ENCODE data around the gene YPEL5.
"Not testable (repeated sequence)": the region's sequence is repeated elsewhere in the genome, so short reads cannot be mapped to it uniquely, and the experiment has no call there.

Gene YPEL5

DNA sequence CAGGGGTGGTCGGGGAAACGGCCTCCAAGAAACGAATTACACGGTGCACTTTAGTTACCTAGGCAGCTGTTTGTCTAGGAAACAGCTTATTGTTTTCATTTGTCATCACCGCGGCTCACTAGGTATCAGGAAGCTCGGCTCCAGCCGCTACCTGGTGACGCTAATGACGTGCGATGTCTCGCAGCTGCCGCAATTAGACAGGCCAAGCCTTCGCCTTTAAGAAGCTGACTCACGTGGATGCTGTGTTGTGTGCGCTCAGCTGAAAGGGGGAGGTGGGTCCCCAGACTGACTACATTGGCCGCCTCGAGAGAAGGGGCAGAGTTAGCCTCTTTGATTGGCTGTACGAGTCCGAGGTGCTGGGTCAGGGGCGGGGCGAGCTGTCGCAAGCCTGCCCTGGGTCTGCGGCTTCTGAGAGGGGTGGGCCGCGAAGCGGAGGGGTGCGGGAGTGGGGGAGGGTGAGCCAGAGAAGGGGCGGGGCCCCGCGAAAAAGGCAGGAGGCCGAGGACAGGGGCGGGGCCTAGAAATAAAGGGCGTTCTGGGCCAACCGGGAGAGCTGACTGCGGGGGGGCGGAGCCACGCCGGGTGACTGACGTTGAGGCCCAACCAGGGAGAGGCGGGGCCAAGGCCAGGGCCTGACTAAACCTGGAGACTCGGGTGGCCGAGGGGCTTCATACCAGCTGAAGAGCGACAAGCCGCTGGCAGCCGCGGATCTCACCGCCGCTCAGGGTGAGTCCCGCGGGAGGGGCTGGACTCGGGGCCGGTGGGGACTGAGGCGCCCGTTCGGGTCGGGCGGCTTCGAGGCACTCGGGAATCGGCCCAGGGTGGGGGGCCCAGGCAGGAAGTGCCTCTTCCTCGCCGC is at the start of gene YPEL5:
Gene YPEL5, plus strand, starts transcription at position 671 of the 859 bp plus-strand sequence. CDS start 9,645 bp downstream, outside the sequence.
- peak; percentile 97 for DNase-seq

DNA sequence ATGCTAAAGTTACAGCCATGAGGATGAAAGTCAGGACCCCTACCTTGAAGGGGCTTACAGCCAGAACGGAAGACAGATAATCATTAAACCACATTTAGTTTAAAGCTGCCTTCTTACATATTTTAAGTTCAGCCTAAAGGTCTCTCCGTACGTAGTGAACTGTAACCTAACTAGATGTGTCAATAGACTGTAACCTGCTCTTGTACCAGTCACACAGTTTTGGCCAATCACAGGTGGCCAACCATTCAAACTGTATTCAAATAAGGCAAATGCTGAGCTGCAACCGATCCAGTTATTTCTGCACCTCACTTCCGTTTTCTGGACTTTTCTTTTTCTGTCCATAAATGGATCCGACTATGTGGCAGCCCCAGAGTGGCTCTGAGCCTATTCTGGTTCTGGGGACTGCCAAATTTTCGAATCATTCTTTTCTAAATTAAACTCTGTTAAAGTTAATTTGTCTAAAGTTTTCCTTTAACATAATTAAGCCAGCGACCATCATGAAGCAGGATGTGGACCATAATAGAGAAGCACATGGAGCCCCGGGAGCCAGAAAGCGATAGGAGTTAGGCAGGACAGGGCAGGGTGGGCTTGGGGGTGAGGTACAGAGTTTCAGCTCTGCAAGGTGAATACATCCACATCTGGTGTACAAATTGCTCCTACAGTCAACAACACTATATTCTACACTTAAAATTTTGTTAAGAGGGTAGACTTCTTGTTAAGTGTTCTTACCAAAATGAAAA is 48.4 kb upstream of the YPEL5 start:
- DNase-seq: no peak

DNA sequence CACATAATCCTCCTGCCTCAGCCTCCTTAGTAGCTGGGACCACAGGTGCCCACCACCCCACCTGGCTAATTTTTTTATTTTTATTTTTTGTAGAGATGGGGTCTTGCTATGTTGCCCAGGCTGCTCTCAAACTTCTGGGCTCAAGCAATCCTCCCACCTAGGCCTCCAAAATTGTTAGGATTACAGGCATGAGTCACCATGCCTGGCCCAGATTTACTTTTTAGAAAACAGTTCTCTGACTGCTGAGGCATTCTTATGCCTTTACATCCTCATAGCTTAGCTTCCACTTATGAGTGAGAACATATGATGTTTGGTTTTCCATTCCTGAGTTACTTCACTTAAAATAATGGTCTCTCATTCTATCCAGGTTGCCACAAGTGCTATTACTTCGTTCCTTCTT is 47.4 kb upstream of the YPEL5 start:
- not testable (repeated sequence) for DNase-seq

DNA sequence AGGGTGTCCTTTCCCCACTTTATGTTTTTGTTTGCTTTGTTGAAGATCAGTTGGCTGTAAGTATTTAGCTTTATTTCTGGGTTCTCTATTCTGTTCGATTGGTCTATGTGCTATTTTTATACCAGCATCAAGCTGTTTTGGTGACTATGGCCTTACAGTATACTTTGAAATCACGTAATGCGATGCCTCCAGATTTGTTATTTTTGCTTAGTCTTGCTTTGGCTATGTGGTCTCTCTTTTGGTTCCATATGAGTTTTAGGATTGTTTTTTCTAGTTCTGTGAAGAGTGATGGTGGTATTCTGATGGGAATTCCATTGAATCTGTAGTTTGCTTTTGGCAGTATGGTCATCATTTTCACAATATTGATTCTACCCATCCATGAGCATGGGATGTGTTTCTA is 46.1 kb upstream of the YPEL5 start:
- not testable (repeated sequence) for DNase-seq

DNA sequence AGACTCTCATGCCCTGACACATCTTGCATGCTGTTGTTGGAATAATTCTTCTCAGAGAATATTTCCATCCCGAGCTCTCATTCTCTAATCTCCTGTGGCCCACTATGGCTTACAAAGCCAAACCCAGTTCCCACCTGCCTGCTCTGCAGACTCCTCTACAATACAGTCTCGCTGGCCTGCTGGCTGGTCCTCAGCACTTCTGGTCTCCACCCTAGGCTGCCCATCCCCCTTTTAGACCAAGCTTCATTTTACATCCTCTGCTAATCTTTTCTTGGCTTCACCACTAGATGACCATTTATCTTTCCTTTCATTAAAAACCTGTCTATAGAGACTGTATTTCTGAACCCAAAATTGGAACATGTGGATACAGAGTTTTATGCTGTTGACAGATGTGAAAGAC is 42.5 kb upstream of the YPEL5 start:
- DNase-seq: no peak

DNA sequence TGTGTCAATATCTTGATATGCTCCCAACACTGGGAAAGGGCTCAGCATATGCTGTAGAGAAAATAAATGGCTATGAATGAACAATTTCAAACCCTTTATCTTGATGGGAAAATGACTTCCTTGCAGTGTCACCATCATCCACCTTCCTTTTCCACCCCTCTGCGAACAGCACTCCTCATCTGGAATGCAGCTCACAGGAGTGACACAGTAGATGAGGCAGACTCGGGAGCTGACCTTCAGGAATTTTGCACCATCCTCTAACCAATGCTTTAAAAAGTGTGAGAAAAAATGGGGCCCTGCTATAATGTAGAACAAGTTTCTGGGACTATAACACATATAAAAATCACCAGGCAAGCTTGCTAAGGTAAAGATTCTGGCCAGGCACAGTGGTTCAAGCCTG is 41.3 kb upstream of the YPEL5 start:
- no peak for DNase-seq

DNA sequence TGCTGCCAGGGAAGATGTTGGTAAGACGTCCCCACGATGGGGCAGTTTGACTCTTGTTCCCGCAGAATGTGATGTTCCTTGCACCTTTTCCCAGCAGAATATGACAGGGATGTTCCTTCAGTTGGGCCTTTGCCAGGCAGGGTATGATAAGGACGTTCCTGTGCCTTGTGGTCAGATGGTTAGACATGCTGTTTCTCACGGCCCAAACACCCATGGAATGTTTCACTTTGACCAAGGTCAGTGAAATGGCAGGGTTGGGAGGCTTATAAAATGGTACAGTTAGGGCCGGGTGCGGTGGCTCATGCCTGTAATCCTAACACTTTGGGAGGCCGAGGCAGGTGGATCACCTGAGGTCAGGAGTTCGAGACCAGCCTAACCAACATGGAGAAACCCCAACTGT is 40.3 kb upstream of the YPEL5 start:
- no peak for DNase-seq

DNA sequence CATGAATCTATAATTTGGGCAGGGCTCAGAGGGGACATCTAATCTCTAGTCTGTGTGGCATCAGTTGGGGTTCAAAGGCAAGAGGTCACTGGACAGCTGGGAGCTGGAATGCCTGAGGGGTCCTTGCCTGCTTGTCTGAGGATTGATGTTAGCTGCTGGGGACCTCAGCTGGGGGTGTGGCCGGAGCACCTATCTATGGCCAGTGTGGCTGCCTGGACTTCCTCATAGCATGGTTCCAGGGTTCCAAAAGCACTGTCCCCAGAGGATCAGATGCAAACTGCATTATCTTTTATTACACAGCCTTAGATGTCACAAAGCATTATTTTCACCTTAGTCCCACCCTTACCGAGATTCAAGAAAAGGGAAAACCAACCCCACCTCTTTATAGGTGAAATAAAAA is 38.6 kb upstream of the YPEL5 start:
- DNase-seq: no peak

DNA sequence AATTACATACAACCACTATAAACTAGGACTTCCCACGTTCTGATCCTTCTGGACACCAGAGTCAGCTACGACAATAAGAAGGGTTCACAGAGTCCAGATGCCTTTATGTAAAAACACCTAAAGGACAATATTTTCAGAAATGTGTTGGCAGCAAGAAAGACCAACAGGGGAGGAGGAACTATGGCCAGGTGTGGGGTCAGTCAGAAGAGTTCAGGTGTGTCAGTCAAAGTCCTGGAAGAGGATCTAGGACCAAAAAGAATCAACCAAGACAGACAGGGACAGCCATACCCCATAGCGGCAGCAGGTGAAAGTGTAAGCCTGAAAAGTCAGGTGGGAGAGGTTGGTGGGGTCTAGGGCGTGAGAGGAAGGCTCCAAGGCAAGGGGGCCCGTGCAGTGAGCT is 38.0 kb upstream of the YPEL5 start:
- no peak for DNase-seq

DNA sequence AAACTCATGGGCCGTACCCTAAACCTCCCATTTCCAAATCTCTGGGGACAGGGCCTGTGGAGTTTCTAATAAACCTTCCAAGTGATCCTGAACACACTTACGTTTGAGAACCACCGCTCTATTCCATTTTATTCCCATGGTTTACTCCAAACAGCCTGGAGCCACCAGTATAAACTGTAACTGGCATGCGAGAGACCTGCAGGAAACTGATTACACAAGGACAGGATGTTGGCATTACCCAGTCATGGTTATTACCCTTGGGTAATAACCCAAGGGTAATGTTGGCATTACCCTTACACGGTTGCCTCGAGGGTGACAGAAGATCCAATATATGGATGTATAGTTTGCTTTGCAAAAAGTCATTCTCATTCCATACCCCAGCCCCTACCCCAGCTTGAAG is 37.0 kb upstream of the YPEL5 start:
- no peak for DNase-seq

DNA sequence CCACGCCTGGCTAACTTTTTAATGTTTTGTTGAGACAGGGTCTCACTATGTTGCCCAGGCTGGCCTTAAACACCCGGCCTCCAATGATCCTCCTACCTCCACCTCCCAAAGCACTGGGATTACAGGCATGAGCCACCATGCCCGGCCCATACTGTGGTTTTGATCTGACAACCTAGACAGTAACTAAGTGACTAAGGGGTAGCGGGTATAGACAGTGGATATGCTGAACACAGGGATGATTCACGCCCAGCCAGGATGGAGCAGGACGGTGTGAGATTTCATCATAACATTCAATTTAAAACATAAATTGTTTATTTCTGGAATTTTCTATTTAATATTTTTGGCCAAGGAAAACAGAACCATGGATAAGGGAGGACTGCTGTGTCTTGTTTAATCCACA is 36.0 kb upstream of the YPEL5 start:
- DNase-seq: no peak

DNA sequence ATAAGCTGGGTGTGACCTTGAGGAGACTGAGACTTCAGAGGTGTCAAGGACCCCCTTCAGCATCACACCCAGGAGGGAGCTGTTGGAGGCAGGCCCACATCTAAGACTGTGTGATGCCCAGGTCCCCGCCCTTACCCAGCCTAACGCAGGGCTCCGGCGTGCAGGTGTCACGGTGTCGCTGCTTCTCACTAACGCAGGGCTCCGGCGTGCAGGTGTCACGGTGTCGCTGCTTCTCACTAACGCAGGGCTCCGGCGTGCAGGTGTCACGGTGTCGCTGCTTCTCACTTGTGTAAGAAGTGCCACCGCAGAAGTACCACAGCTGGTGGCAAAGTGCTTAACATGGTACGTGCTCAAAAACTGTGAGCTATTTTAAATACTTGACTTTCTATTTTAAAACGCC is 35.6 kb upstream of the YPEL5 start:
- DNase-seq: not testable (repeated sequence)

DNA sequence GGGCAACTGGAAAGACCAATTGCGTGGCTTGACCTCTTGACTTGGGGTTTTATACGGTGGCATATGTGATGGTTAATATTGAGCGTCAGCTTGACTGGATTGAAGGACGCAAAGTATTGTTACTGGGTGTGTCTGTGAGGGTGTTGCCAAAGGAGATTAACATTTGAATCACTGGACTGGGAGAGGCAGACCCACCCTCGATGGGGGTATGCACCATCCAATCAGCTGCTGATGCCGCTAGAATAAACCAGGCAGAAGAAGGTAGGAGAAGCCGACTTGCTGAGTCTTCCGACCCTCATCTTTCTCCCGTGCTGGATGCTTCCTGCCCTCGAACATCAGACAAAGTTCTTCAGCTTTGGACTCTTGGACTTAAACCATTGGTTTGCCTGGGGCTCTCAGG is 34.2 kb upstream of the YPEL5 start:
- no peak for DNase-seq

DNA sequence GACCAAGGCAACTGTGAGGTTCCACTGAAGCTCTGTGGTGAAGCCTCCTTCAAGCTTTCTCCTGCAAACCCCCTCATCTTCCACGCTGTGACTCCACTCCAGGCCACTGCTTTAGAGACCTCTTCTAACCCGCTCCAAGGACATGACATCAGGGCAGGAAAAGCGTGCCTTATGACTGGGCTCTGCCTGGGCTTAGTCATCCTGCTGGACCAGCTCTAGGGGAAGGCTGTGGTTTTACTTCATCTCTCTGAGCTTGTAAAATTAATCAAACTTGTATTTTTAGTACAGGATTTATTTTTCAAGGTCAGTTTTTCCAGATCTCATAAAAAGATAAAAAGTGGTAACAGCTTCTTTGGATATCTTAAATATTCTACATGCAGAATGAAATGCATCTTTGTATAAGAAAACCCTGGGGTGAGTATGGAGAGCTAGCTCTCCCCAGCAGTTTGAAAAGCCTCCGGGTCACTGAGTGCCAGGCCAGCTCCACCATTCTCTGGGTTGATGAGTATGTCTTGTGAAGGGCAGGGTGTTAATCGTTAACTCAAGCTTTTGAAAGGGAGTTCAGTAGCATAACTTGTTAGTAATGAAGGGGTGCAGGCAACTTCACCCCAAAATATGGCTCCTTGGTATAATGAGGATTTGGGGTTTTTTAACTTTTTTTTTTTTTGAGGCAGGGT is 33.1 kb upstream of the YPEL5 start:
- DNase-seq: no peak

DNA sequence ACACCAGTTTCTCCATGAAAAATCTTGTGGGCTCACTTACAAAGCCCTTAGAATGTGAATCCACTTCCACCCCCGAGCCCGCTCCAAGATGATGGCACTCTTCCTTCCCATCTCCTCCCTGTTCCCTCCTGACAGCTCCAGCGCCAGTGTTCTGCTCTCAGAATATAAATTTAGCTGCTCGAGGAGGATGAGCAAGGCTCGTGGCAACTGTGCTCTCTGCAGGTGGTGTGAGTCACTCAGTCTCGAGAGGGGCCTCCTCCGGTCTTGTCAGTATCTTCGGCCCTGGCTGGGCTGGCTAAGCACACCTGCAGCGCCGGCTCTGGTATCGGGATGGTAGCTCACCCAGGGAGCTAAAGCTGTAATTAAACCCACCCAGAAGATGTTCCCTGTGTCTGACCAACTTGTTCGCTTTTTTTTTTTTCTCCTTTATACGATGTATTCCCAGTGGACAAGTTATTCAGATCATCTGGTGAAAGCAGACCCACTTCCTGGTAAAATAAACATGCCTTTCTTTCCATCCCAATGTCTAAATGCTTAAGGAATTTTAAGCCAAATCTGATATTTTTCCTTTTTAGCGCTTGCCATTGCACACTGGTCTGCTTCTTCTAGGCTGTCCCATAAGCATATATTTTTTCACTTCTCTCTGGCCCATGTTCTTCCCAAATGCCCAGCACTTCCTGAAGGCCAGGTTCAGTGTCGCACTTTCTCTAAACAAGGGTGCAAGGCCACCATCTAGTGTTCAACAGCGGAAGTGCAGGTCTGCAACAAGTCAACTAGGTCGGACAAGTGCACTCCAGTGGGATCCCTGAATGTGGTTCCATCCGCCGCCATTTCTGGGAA is 31.4 kb upstream of the YPEL5 start:
- peak; percentile 32 for DNase-seq

DNA sequence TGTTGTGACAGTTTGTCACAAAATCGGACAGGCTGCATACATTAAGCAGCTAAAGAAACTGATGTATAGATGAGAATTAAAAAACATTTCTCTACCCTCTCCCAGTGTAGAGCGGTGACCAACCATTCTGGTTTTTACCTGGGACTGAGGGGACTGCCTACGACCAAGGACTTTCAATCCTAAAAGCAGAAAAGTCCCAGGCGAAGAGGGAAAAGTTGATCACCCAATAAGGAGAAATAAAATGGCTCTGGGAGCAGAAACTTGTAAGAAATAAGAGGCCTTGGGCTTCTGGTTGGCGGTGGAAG is 30.9 kb upstream of the YPEL5 start:
- no peak for DNase-seq

DNA sequence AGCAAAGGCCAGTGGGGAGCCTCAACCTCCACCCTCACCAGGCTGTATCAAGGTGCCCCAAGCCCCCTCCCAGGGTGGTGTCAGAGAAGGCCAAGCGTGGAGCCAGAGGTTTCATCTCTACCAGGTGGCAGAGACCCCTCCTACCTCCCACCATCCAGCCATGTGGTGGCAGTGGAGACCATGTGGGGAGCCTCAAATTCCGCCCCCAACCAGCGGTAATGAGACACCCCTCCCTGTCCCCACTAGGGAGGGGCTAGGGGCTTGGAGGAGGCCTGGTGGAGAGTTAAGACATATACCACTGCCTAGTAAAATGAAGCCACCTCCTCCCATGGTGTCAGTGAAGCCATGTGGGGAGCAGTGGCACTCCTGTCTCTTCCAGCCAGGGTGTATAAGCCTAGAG is 24.4 kb upstream of the YPEL5 start:
- no peak for DNase-seq

DNA sequence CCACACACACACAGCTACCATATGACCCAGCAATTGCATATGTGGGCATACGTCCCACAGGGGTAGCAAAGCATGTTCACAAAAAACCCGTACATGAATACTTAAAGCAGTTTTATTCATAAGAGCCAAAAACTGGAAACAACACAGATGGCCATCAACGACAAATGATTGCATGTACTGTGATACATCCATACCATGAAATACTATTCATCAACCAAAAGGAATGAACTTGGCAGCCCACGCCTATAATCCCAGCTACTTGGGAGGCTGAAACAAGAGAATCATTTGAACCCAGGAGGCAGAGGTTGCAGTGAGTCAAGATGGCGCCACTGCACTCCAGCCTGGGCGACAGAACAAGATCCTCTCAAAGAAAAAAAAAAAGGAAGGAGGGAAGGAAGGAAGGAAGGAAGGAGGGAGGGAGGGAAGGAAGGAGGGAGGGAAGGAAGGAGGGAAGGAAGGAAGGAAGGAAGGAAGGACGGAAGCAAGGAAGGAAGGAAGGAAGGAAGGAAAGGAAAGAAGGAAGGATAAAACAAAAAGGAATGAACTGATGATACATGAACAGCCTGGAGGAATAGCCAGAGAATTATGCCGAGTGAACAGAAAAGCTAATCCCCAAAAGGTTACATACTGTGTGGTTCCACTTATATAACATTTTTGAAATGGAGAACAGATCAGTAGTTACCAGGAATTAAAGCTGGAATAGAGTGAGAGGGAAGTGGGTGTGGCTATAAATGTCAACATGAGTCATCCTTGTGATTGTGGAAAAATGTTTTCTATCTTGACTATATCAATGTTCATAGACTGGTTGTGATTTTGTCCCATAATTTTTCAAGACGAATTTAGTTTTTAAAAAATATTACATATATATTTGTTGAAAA is 19.6 kb upstream of the YPEL5 start:
- no peak for DNase-seq

DNA sequence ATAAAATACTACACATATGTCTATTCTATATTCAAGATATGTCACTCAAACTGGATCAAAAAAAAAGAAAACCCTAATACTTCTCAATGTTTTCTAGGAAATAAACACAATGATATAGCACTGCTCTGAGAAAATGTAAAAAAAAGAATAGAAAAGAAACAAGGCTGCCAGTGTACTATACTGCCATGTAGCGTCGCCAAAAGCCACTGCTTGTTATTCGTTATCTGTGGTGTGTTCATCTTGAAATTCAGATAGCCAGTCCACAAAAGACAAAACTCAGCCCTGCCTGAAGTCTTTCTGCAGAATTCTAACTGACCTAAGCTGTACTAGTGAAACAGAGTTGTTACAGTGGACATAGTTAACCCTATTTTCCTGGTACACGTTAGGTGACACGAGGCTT is 12.2 kb upstream of the YPEL5 start:
- DNase-seq: no peak

DNA sequence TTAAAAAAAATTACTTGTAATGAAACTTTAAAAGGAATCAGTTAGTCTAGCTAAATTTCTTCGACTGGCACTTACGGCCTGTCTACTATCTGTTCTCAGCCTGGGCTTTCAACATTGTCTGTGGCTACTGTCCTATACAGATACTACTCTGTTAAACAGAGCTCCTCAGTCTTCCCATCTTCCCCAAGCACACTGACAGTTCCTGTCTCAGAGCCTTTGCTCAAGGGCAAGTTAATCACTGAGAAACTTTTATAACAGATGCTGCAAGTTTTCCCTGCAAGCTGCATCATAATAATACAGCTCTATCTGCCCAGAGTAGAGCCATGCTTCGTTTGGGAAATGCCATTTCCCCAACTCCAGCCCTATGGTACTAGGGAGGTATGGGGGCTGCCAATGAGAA is 11.3 kb upstream of the YPEL5 start:
- DNase-seq: no peak

DNA sequence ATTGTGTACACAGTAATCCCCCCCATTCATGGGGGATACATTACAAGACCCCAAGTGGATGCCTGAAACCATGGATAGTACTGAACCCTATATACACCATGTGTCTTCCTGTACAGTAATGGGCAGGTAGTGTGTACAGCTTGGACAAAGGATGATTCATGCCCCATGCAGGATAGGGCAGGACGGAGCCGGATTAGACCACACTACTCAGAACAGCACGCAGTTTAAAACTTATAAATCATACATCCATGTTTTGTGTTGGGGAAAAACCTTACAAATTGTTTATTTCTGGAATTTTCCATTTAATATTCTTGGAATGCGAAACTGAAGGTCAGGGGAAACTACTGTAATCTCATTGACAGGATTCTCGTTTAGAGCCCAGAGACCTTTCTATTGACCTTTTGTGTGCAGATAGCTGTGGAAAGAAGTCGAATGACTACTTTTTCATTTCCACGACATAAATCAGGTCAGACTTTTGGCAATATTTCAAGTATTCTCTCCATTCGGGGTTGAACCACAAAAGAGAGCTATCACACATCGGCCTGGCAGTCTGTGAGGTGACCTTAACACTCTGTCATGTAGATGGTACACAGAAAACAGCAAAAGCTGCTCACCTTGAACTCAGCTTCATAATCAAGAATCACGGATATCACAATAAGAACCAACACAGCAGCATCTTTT is 9.9 kb upstream of the YPEL5 start:
- DNase-seq: no peak

All from NCI-H446 treated with DMSO at 0.1 percent for 48 hours (cell line).